Activated CD4-positive, alpha-beta T cell treated with anti-CD3 and anti-CD28 coated beads, Interleukin-10, Interleukin-2, amounts not matched to agents 100 ng/mL and 50 ng/mL, durations not matched to agents 16 hours and 8 hours (primary cell): ENCODE data around the gene FUOM.

Experiments
- DNase-seq: peaks from one replicate; pipeline ENCODE4 v3.0.0-alpha.2; 2020

Gene FUOM

GRCh38 chr10:133309100-133309719 lies 48.6 kb downstream of the FUOM start:
- DNase-seq, result peak; percentile 94

GRCh38 chr10:133308421-133309099 lies 49.3 kb downstream of the FUOM start, which contains the start of the genes TUBGCP2 and ZNF511:
TUBGCP2 (minus strand) TSS chr10:133308872; CDS start chr10:133302941, 5,931 bp downstream.
ZNF511 (plus strand) TSS chr10:133308914; CDS start chr10:133308944, 30 bp downstream.
- peak; percentile 89 for DNase-seq

DNA sequence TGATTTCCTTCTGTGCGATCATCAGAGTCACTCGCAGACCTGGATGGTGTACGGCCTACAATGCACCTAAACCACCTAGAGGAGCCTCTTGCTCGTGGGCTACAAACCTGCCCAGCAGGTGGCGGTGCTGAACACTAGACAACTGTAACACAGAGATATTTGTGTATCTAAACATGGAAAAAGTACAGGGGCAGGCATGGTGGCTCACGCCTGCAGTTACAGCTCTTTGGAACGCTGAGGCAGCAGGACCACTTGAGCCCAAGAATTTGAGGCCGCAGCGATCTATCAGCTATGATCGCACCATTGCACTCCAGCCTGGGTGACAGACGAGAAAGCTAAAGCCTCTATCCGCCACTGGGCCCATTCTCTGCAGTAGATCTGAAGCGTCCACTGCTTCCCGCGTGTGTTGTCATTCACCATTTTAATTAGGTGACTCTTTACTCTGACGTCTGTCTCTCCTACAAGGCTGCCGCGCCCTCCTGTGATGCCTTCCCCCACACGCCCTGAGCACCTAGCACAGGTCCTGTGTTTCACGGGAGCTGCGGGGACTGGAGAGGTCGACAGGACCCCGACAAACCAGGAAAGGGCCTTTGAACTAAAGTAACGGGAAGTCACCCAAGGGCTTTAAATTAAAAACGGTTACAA lies 49.9 kb downstream of the FUOM start:
- DNase-seq, result peak; percentile 89

- no peak for DNase-seq
Measured at GRCh38 chr10:133306941-133307379, 50.9 kb downstream of the FUOM start.

GRCh38 chr10:133306097-133306476 lies 51.7 kb downstream of the FUOM start:
- no peak for DNase-seq
